ENCODE results near the gene ACER3. TPM values are rescaled to one million over a fixed set of nuclear protein-coding genes. Genes with fewer than 3 reads are reported as not detected.

ACER3 gene
- total and polyA plus RNA-seq, 4 donors = 1.9 to 5.9 (median 4.2) TPM

- Histone ChIP-seq H3K27ac (ENCODE audit: low read depth in 1 of 2, low read length in 2 of 2) (no peak overlapping the region), H3K27me3 (ENCODE audit: control insufficient read depth in 4 of 4, insufficient read depth in 4 of 4, low read length in 3 of 4) (no peaks in the 10 kb centered on the region), H3K36me3 (ENCODE audit: control insufficient read depth in 4 of 4, insufficient read depth in 3 of 4, low read depth in 1 of 4, low read length in 3 of 4) (no peaks in the 10 kb centered on the region), H3K9me3 (ENCODE audit: control insufficient read depth in 4 of 4, low read length in 3 of 4) (no peaks in the 10 kb centered on the region), H3K4me1 (ENCODE audit: control insufficient read depth in 4 of 4, insufficient read depth in 4 of 4, low read length in 3 of 4) (no peaks in the 10 kb centered on the region), H3K9ac (ENCODE audit: low read depth in 1 of 2, low read length in 2 of 2) (no peak overlapping the region), H3K4me3 (ENCODE audit: low read depth in 1 of 3, low read length in 3 of 3) (no peak overlapping the region)
- TF ChIP-seq FOXA2 (IDR thresholded peaks at IDR 0.05) = no peak
- no peak for TF ChIP-seq GABPA (IDR thresholded peaks at IDR 0.05 in 1 of 2, conservative IDR thresholded peaks at IDR 0.05 in 1 of 2)
- TF ChIP-seq NR2F2 (IDR thresholded peaks at IDR 0.05) = no peak
- no peak for TF ChIP-seq TAF1 (conservative IDR thresholded peaks at IDR 0.05)
- no peak for TF ChIP-seq EGR1 (IDR thresholded peaks at IDR 0.05; ENCODE audit: low read depth in 2 of 2)
- TF ChIP-seq CTCF (IDR thresholded peaks at IDR 0.05; ENCODE audit: low read depth, low read length, missing input control) = no peak
- no peak for TF ChIP-seq REST (IDR thresholded peaks at IDR 0.05)
- no peak for TF ChIP-seq ATF3 (IDR thresholded peaks at IDR 0.05)
- no peak for TF ChIP-seq YY1 (IDR thresholded peaks at IDR 0.05)
- TF ChIP-seq HNF4G (IDR thresholded peaks at IDR 0.05) = no peak
- 54% methylated on average over 1 of the region's 1 CpG for WGBS
- no peak for DNase-seq (ENCODE audit: low spot score)
These were observed 28.3 kb downstream of the ACER3 start for GRCh38 chr11:76888989-76889388.

- Histone ChIP-seq H3K27me3 (ENCODE audit: control insufficient read depth in 4 of 4, insufficient read depth in 4 of 4, low read length in 3 of 4) (no peaks in the 10 kb centered on the region), H3K27ac (ENCODE audit: low read depth in 1 of 2, low read length in 2 of 2) (no peak overlapping the region), H3K36me3 (ENCODE audit: control insufficient read depth in 4 of 4, insufficient read depth in 3 of 4, low read depth in 1 of 4, low read length in 3 of 4) (no peaks in the 10 kb centered on the region), H3K9me3 (ENCODE audit: control insufficient read depth in 4 of 4, low read length in 3 of 4) (no peaks in the 10 kb centered on the region), H3K9ac (ENCODE audit: low read depth in 1 of 2, low read length in 2 of 2) (no peak overlapping the region), H3K4me1 (ENCODE audit: control insufficient read depth in 4 of 4, insufficient read depth in 4 of 4, low read length in 3 of 4) (no peaks in the 10 kb centered on the region), H3K4me3 (ENCODE audit: low read depth in 1 of 3, low read length in 3 of 3) (no peak overlapping the region)
- 95% methylated on average over 1 of the region's 1 CpG for WGBS
- no peak for TF ChIP-seq FOXA2 (IDR thresholded peaks at IDR 0.05)
- TF ChIP-seq EGR1 (IDR thresholded peaks at IDR 0.05; ENCODE audit: low read depth in 2 of 2) = no peak
- peak; percentile 46 to 58 for TF ChIP-seq HNF4A (conservative IDR thresholded peaks at IDR 0.05)
- DNase-seq (ENCODE audit: low spot score) = no peak
These were observed 28.8 kb downstream of the ACER3 start for GRCh38 chr11:76889411-76889975.

GRCh38 chr11:76890329-76890728, 29.6 kb downstream of the ACER3 start:
- no peak for TF ChIP-seq ATF3 (IDR thresholded peaks at IDR 0.05)
- no peak for TF ChIP-seq RXRA (IDR thresholded peaks at IDR 0.05)
- TF ChIP-seq CTCF (IDR thresholded peaks at IDR 0.05; ENCODE audit: low read depth, low read length, missing input control) = no peak
- TF ChIP-seq HNF4G (IDR thresholded peaks at IDR 0.05) = no peak
- TF ChIP-seq EGR1 (IDR thresholded peaks at IDR 0.05; ENCODE audit: low read depth in 2 of 2) = no peak
- TF ChIP-seq TAF1 (conservative IDR thresholded peaks at IDR 0.05) = no peak
- no peaks in the 10 kb centered on the region for H3K36me3 ChIP-seq (ENCODE audit: control insufficient read depth in 4 of 4, insufficient read depth in 3 of 4, low read depth in 1 of 4, low read length in 3 of 4)
- 81% methylated on average over 3 of the region's 3 CpGs for WGBS

More at GRCh38 chr11:76890329-76890728, 29.6 kb downstream of the ACER3 start:
- Histone ChIP-seq H3K27me3 (ENCODE audit: control insufficient read depth in 4 of 4, insufficient read depth in 4 of 4, low read length in 3 of 4) (no peaks in the 10 kb centered on the region), H3K9me3 (ENCODE audit: control insufficient read depth in 4 of 4, low read length in 3 of 4) (no peaks in the 10 kb centered on the region), H3K9ac (ENCODE audit: low read depth in 1 of 2, low read length in 2 of 2) (no peak overlapping the region), H3K4me1 (ENCODE audit: control insufficient read depth in 4 of 4, insufficient read depth in 4 of 4, low read length in 3 of 4) (no peaks in the 10 kb centered on the region), H3K27ac (ENCODE audit: low read depth in 1 of 2, low read length in 2 of 2) (no peak overlapping the region), H3K4me3 (ENCODE audit: low read depth in 1 of 3, low read length in 3 of 3) (no peak overlapping the region)
- no peak for DNase-seq (ENCODE audit: low spot score)

Data from liver (tissue), 9 donors.